H1 (cell line): ENCODE measurements around the gene NMB. TPM values are rescaled to one million over a fixed set of nuclear protein-coding genes. Genes with fewer than 3 reads are reported as not detected.

Experiments
- BRCA1 ChIP-seq: IDR thresholded peaks from 2 replicates; pipeline ENCODE4 v1.6.1; 2012; ENCODE audit warnings: low read depth, low read length, improper control_type of control experiment
- CBX5 ChIP-seq: fragments of 300-800, 300-1000 bp; sonication (generic); IDR thresholded peaks from 2 replicates; pipeline ENCODE4 v1.7.1; 2016; ENCODE audit warnings: antibody characterized with exemption, low read length, low read depth
- polyA plus RNA-seq, 7 experiments: library from polyadenylated mRNA; depleted of rRNA in 3 of 7; stranded (reverse) in 5 of 7; unstranded in 2 of 7; fragments of >200 nt in 5 of 7; fragments of 200-250 nt in 2 of 7; gene quantifications; 1 replicate in 5 of 7; 2 replicates in 1 of 7; 4 replicates in 1 of 7; pipeline versions ENCODE4 v1.2.1 to v1.2.3, GENCODE V29; 2011 to 2013; ENCODE audit warnings: missing spikeins in 2 of 7, mixed read lengths in 2 of 7
- total RNA-seq: library from RNA; stranded (reverse); fragmentation: NEBNext Ultra II Directional; extraction: Animal tissue kit (Norgen Biotek cat#: 25700); gene quantifications from 2 replicates; pipeline ENCODE4 v1.2.1, GENCODE V29; 2021

Gene NMB
- total and polyA plus RNA-seq, 2 of the 8 experiments (the other 6 are each of a cell fraction or from before 2014, with no cell fraction given): 9.3 to 13.6 TPM

DNA sequence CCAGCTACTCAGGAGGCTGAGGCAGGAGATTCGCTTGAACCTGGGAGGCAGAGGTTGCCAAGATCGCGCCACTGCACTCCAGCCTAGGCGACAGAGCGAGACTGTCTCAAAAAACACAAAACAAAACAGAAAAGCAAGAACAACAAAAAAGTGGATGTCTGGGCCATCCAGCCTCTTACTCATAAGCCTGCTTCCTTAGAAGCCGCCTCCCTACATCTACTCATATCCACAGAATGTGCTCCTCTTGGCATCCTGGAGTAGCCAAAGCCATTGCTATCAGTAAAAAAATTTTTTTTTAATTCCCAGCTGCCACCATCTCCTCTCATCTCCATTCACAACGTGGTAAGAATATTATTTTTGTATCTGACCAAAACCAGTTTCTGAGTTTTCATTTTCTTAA lies 46.4 kb downstream of the NMB start (continued):
- TF ChIP-seq BRCA1: no peak
- no peak for TF ChIP-seq CBX5
